ENCODE results near the gene DHX57. TPM values are rescaled to one million over a fixed set of nuclear protein-coding genes. Genes with fewer than 3 reads are reported as not detected.
"Not testable (repeated sequence)": the region's sequence is repeated elsewhere in the genome, so short reads cannot be mapped to it uniquely, and the experiment has no call there.

The DHX57 gene
- total RNA-seq, 1 donor from 2014 or later, result 9.4 TPM

- intact Hi-C loops (cut with DNase I), result no loop called here
- DNase-seq (ENCODE audit: low spot score), result no peak
Observed at GRCh38 chr2:38876407-38876806, 673 bp upstream of the DHX57 start.

- no peak for DNase-seq (ENCODE audit: low spot score)
- intact Hi-C loops (cut with DNase I), result no loop called here
Observed at GRCh38 chr2:38875227-38875575, 533 bp downstream of the DHX57 start.

GRCh38 chr2:38873763-38874162 is 2.0 kb downstream of the DHX57 start:
- intact Hi-C loops (cut with DNase I), result no loop called here
- no peak for DNase-seq (ENCODE audit: low spot score)

GRCh38 chr2:38871432-38871831 is 4.3 kb downstream of the DHX57 start:
- intact Hi-C loops (cut with DNase I), result no loop called here

GRCh38 chr2:38866773-38867443 is 8.8 kb downstream of the DHX57 start:
- no peak for DNase-seq (ENCODE audit: low spot score)
- intact Hi-C loops (cut with DNase I), result no loop called here

More at GRCh38 chr2:38871432-38871831, 4.3 kb downstream of the DHX57 start:
- no peak for DNase-seq (ENCODE audit: low spot score)

- no peak for DNase-seq (ENCODE audit: low spot score)
- intact Hi-C loops (cut with DNase I), result no loop called here
Observed at GRCh38 chr2:38863061-38863695, 12.6 kb downstream of the DHX57 start.

- intact Hi-C loops (cut with DNase I), result no loop called here
- DNase-seq (ENCODE audit: low spot score), result no peak
Observed at GRCh38 chr2:38862476-38862875, 13.3 kb downstream of the DHX57 start.

GRCh38 chr2:38856165-38856564 is 19.6 kb downstream of the DHX57 start:
- intact Hi-C loops (cut with DNase I), result no loop called here
- DNase-seq (ENCODE audit: low spot score), result no peak

GRCh38 chr2:38850045-38850444 is 25.7 kb downstream of the DHX57 start:
- intact Hi-C loops (cut with DNase I), result no loop called here

GRCh38 chr2:38836791-38837190 is 38.9 kb downstream of the DHX57 start:
- DNase-seq (ENCODE audit: low spot score), result no peak
- intact Hi-C loops (cut with DNase I), result no loop called here

More at GRCh38 chr2:38850045-38850444, 25.7 kb downstream of the DHX57 start:
- no peak for DNase-seq (ENCODE audit: low spot score)

GRCh38 chr2:38835990-38836389 is 39.7 kb downstream of the DHX57 start:
- no peak for DNase-seq (ENCODE audit: low spot score)
- intact Hi-C loops (cut with DNase I), result no loop called here

- intact Hi-C loops (cut with DNase I), result no loop called here
- no peak for DNase-seq (ENCODE audit: low spot score)
Observed at GRCh38 chr2:38835015-38835601, 40.6 kb downstream of the DHX57 start.

GRCh38 chr2:38830526-38831159 is 45.1 kb downstream of the DHX57 start:
- intact Hi-C loops (cut with DNase I), result no loop called here
- no peak for DNase-seq (ENCODE audit: low spot score)

- no peak for DNase-seq (ENCODE audit: low spot score)
- intact Hi-C loops (cut with DNase I), result no loop called here
Observed at GRCh38 chr2:38829971-38830370, 45.8 kb downstream of the DHX57 start.

- DNase-seq (ENCODE audit: low spot score), result no peak
- intact Hi-C loops (cut with DNase I), result no loop called here
Observed at GRCh38 chr2:38828460-38828859, 47.3 kb downstream of the DHX57 start.

- intact Hi-C loops (cut with DNase I); DNase-seq (ENCODE audit: low spot score): not testable (repeated sequence)
Observed at GRCh38 chr2:38827539-38828145, 48.1 kb downstream of the DHX57 start.

- no peak for DNase-seq (ENCODE audit: low spot score)
- intact Hi-C loops (cut with DNase I), result no loop called here
Observed at GRCh38 chr2:38825956-38826355, 49.8 kb downstream of the DHX57 start.

- no peak for DNase-seq (ENCODE audit: low spot score)
Observed at GRCh38 chr2:38824906-38825305, 50.8 kb downstream of the DHX57 start.

GRCh38 chr2:38823386-38823785 is 52.3 kb downstream of the DHX57 start:
- no peak for DNase-seq (ENCODE audit: low spot score)
- intact Hi-C loops (cut with DNase I), result no loop called here

More at GRCh38 chr2:38824906-38825305, 50.8 kb downstream of the DHX57 start:
- intact Hi-C loops (cut with DNase I), result no loop called here

- no peak for DNase-seq (ENCODE audit: low spot score)
- intact Hi-C loops (cut with DNase I), result no loop called here
Observed at GRCh38 chr2:38818565-38818964, 57.2 kb downstream of the DHX57 start.

Measured in cardiac septum (tissue), 1 donor.